HepG2 (cell line): ENCODE data around the gene RTF1. TPM values are rescaled to one million over a fixed set of nuclear protein-coding genes. Genes with fewer than 3 reads are reported as not detected.

Source experiments
- ARNTL ChIP-seq: sonication (generic); formaldehyde crosslinking; IDR thresholded peaks from 2 replicates; pipeline ENCODE4 v1.4.0; 2020; ENCODE audit warnings: mild to moderate bottlenecking, missing genetic modification reagents
- DNMT1 ChIP-seq: sonication (generic); formaldehyde crosslinking; IDR thresholded peaks from 2 replicates; pipeline ENCODE4 v1.5.1; 2020; ENCODE audit warnings: mild to moderate bottlenecking, missing genetic modification reagents
- E2F1 ChIP-seq: sonication (generic); formaldehyde crosslinking; IDR thresholded peaks from 2 replicates; pipeline ENCODE4 v1.5.0; 2020; ENCODE audit warnings: missing genetic modification reagents
- GMEB2 ChIP-seq: IDR thresholded peaks from 2 replicates; pipeline ENCODE4 v1.6.1; 2016; ENCODE audit warnings: missing biosample characterization, missing genetic modification reagents, low read depth
- GPN1 ChIP-seq: sonication (generic); formaldehyde crosslinking; IDR thresholded peaks from 2 replicates; pipeline ENCODE4 v1.5.1; 2020; ENCODE audit warnings: missing genetic modification reagents, borderline replicate concordance
- KDM1A ChIP-seq: IDR thresholded peaks from 2 replicates; pipeline ENCODE4 v1.6.1; 2016; ENCODE audit warnings: missing compliant biosample characterization
- LCORL ChIP-seq, 2 experiments: fragments of 450-650 bp in 1 of 2; sonication (generic) in 1 of 2; formaldehyde crosslinking in 1 of 2; IDR thresholded peaks; 2 replicates each; pipeline versions ENCODE4 v1.5.0 to v1.6.1; 2017 to 2020; ENCODE audit warnings: antibody characterized with exemption in 1 of 2, missing genetic modification reagents in 1 of 2
- MIXL1 ChIP-seq: IDR thresholded peaks from 2 replicates; pipeline ENCODE4 v1.6.1; 2016
- PLSCR1 ChIP-seq: sonication (generic); formaldehyde crosslinking; IDR thresholded peaks from 2 replicates; pipeline ENCODE4 v1.5.0; 2020; ENCODE audit warnings: missing genetic modification reagents, mild to moderate bottlenecking, borderline replicate concordance
- POGZ ChIP-seq: sonication (generic); formaldehyde crosslinking; IDR thresholded peaks from 2 replicates; pipeline ENCODE4 v1.4.0; 2020; ENCODE audit warnings: mild to moderate bottlenecking, missing genetic modification reagents
- POLR2A ChIP-seq, 2 experiments: IDR thresholded peaks; 2 replicates each; pipeline ENCODE4 v1.6.1; 2011; ENCODE audit warnings: low read depth in 2 of 2, low read length in 2 of 2, mild to moderate bottlenecking in 1 of 2, moderate library complexity in 1 of 2; ENCODE audit not compliant: insufficient read depth in 1 of 2
- RBM39 ChIP-seq: fragments of 200-400 bp; formaldehyde crosslinking; IDR thresholded peaks from one replicate; pipeline ENCODE4 v1.6.1; 2018; ENCODE audit warnings: antibody characterized with exemption, mild to moderate bottlenecking, low read depth, low read length; ENCODE audit not compliant: poor library complexity, severe bottlenecking
- SYNCRIP ChIP-seq: fragments of 200-400 bp; formaldehyde crosslinking; IDR thresholded peaks from 2 replicates; pipeline ENCODE4 v1.6.1; 2018; ENCODE audit warnings: mild to moderate bottlenecking, low read depth, low read length; ENCODE audit not compliant: insufficient read depth
- ZFAT ChIP-seq: sonication (generic); formaldehyde crosslinking; conservative IDR thresholded peaks from 2 replicates; pipeline ENCODE4 v1.8.1; 2023; ENCODE audit warnings: missing genetic modification reagents, inconsistent platforms
- ZFX ChIP-seq: sonication (generic); formaldehyde crosslinking; IDR thresholded peaks from 2 replicates; pipeline ENCODE4 v1.4.0; 2020; ENCODE audit warnings: mild to moderate bottlenecking, low read depth, missing genetic modification reagents, moderate library complexity
- ZNF143 ChIP-seq: sonication (generic); formaldehyde crosslinking; IDR thresholded peaks from 2 replicates; pipeline ENCODE4 v1.4.0; 2020; ENCODE audit warnings: missing genetic modification reagents
- ZNF260 ChIP-seq: sonication (generic); formaldehyde crosslinking; IDR thresholded peaks from 2 replicates; pipeline ENCODE4 v1.4.0; 2020; ENCODE audit warnings: missing genetic modification reagents, low read depth, mild to moderate bottlenecking, borderline replicate concordance
- ZNF362 ChIP-seq: sonication (generic); formaldehyde crosslinking; IDR thresholded peaks from 2 replicates; pipeline ENCODE4 v1.4.0; 2020; ENCODE audit warnings: missing genetic modification reagents, mild to moderate bottlenecking, borderline replicate concordance
- ZNF543 ChIP-seq: sonication (generic); formaldehyde crosslinking; IDR thresholded peaks from 2 replicates; pipeline ENCODE4 v1.4.0; 2020; ENCODE audit warnings: mild to moderate bottlenecking, missing genetic modification reagents
- ZNF572 ChIP-seq: sonication (generic); formaldehyde crosslinking; IDR thresholded peaks from 2 replicates; pipeline ENCODE4 v1.5.1; 2020; ENCODE audit warnings: mild to moderate bottlenecking, missing genetic modification reagents
- ZNF605 ChIP-seq: sonication (generic); formaldehyde crosslinking; IDR thresholded peaks from 2 replicates; pipeline ENCODE4 v1.8.0; 2022; ENCODE audit warnings: mild to moderate bottlenecking, missing genetic modification reagents
- ZNF720 ChIP-seq: sonication (generic); formaldehyde crosslinking; IDR thresholded peaks from 2 replicates; pipeline ENCODE4 v1.4.0; 2020; ENCODE audit warnings: missing genetic modification reagents
- ZNF724P ChIP-seq: sonication (generic); formaldehyde crosslinking; IDR thresholded peaks from 2 replicates; pipeline ENCODE4 v1.8.0; 2022; ENCODE audit warnings: missing genetic modification reagents, borderline replicate concordance
- ZNF768 ChIP-seq: sonication (generic); formaldehyde crosslinking; IDR thresholded peaks from 2 replicates; pipeline ENCODE4 v1.4.0; 2020; ENCODE audit warnings: missing genetic modification reagents
- polyA plus RNA-seq, 8 experiments: library from polyadenylated mRNA; depleted of rRNA in 3 of 8; stranded (reverse) in 7 of 8; unstranded in 1 of 8; fragments of >200 nt; fragmentation: Illumina TruSeq in 4 of 8; extraction: Trizol in 4 of 8; gene quantifications; 2 replicates each; pipeline versions ENCODE4 v1.2.1 to v1.2.3, GENCODE V29; 2011 to 2016; ENCODE audit warnings: low read depth in 4 of 8, missing spikeins in 1 of 8, mixed read lengths in 1 of 8; ENCODE audit not compliant: insufficient read depth in 1 of 8
- total RNA-seq, 5 experiments: library from RNA; depleted of rRNA; stranded (reverse); fragments of >200 nt; fragmentation: Illumina TruSeq; extraction: Trizol; gene quantifications; 2 replicates each; pipeline ENCODE4 v1.2.3, GENCODE V29; 2016; ENCODE audit warnings: low read depth in 1 of 5
- TF ChIP-seq, protein P1 (sequence below): sonication (generic); formaldehyde crosslinking; IDR thresholded peaks from 2 replicates; pipeline ENCODE4 v1.4.0; 2020; ENCODE audit warnings: missing genetic modification reagents

Gene RTF1
- total and polyA plus RNA-seq, 2 of the 13 experiments (the other 11 are each of a cell fraction or from before 2014, with no cell fraction given), result 13.9 to 17.9 TPM

DNA sequence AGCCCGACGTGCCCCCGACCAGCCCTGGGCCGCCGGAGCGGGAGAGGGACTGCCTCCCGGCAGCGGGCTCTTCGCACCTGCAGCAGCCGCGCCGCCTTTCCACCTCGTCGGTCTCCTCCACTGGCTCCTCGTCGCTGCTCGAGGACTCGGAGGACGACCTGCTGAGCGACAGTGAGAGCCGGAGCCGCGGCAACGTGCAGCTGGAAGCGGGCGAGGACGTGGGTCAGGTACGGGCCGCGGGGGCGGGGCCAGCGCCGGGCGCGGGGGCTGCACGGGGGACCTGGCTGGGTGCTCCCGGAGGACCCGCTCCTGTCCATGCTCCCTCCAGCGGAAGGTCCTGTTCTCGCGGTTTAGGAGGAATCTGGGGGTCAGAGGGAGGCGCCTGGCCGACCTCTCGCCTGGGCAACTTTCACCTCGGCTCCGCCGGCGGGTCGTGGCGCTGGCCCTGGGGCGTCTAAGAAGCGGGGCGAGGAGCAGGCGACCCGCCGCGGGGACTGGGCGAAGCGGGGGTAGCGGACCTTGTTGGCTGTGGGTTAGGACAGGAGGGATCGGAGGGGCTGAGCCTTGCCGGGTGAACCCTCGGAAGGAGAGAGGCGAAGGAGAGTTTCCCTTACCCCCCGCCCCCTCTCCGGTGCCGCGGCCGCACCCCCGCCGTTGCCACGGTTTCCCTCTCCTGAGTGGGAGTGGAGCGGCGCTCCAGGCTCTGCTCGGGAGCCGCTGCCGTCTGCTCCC, 77.5 kb downstream of the RTF1 start (continued):
- TF ChIP-seq, protein P1, sequence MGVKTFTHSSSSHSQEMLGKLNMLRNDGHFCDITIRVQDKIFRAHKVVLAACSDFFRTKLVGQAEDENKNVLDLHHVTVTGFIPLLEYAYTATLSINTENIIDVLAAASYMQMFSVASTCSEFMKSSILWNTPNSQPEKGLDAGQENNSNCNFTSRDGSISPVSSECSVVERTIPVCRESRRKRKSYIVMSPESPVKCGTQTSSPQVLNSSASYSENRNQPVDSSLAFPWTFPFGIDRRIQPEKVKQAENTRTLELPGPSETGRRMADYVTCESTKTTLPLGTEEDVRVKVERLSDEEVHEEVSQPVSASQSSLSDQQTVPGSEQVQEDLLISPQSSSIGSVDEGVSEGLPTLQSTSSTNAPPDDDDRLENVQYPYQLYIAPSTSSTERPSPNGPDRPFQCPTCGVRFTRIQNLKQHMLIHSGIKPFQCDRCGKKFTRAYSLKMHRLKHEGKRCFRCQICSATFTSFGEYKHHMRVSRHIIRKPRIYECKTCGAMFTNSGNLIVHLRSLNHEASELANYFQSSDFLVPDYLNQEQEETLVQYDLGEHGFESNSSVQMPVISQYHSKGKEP (CRISPR knock-in tag), result 0 out of 2 replicates have a peak, but pooled peaks have one; percentile 53
- TF ChIP-seq ZNF572 (CRISPR knock-in tag) (no peak; the same call in 1 of the 2 replicates), ZNF260 (CRISPR knock-in tag) (no peak), ZNF720 (CRISPR knock-in tag) (no peak), E2F1 (CRISPR knock-in tag) (no peak; the same call in 1 of the 2 replicates), ZFAT (CRISPR knock-in tag) (no peak), PLSCR1 (CRISPR knock-in tag) (no peak), ZFX (CRISPR knock-in tag) (no peak), LCORL (IDR thresholded peaks at IDR 0.05) (no peak), LCORL (CRISPR knock-in tag; IDR thresholded peaks at IDR 0.05) (0 out of 2 replicates have a peak, but pooled peaks have one; percentile 53), ZNF362 (CRISPR knock-in tag) (no peak), MIXL1 (CRISPR knock-in tag) (no peak), DNMT1 (CRISPR knock-in tag) (no peak), ARNTL (CRISPR knock-in tag) (0 out of 2 replicates have a peak, but pooled peaks have one; percentile 23), POLR2A (IDR thresholded peaks at IDR 0.05; ENCODE audit: insufficient read depth in 1 of 2, low read depth in 2 of 2, low read length in 2 of 2) (peak in 1 of 2 experiments; percentile 55; a peak in 1 of 4 replicates), ZNF768 (CRISPR knock-in tag) (peak; percentile 49; the same call in 1 of the 2 replicates), ZNF605 (CRISPR knock-in tag) (no peak), GPN1 (CRISPR knock-in tag) (no peak), KDM1A (no peak), ZNF543 (CRISPR knock-in tag) (no peak), ZNF143 (no peak; the same call in 1 of the 2 replicates), POGZ (CRISPR knock-in tag) (no peak), SYNCRIP (no peak), GMEB2 (CRISPR knock-in tag) (no peak), RBM39 (no peak), ZNF724P (CRISPR knock-in tag) (peak; percentile 67; the same call in 1 of the 2 replicates)
